Astrocyte (in vitro differentiated cells and primary cell): ENCODE data around the gene ZIC1. TPM values are rescaled to one million over a fixed set of nuclear protein-coding genes. Genes with fewer than 3 reads are reported as not detected.
A peak's percentile ranks its signal among the peaks of the same experiment; 100 is the strongest.

Experiments
- DNase-seq: peaks from one replicate; pipeline ENCODE4 v3.0.0-alpha.2; 2010; ENCODE audit warnings: low read depth
- FAIRE-seq: peaks from 2 replicates; lab custom pipeline; 2011; peaks lifted over from hg19 to GRCh38; lab: Jason Lieb, UNC
- H2AFZ ChIP-seq: 2 replicates; pipeline ENCODE4 v1.6.0; 2012; ENCODE audit warnings: low read depth, low read length, inconsistent platforms
- H3K27ac ChIP-seq: 2 replicates; pipeline ENCODE4 v1.5.1; 2011; ENCODE audit warnings: low read depth, low read length, inconsistent platforms
- H3K27me3 ChIP-seq: 2 replicates; pipeline ENCODE4 v1.6.0; 2011; ENCODE audit warnings: low read length, inconsistent platforms; ENCODE audit not compliant: insufficient read depth
- H3K36me3 ChIP-seq: 2 replicates; pipeline ENCODE4 v1.5.1; 2011; ENCODE audit warnings: low read length, inconsistent platforms; ENCODE audit not compliant: insufficient read depth
- H3K4me1 ChIP-seq: 2 replicates; pipeline ENCODE4 v1.5.1; 2011; ENCODE audit warnings: low read length, inconsistent platforms; ENCODE audit not compliant: insufficient read depth
- H3K4me2 ChIP-seq: 2 replicates; pipeline ENCODE4 v1.6.0; 2012; ENCODE audit warnings: low read length, inconsistent platforms
- H3K4me3 ChIP-seq: 2 replicates; pipeline ENCODE4 v1.5.1; 2011; ENCODE audit warnings: low read depth, mild to moderate bottlenecking, low read length, inconsistent platforms; ENCODE audit not compliant: insufficient read depth
- H3K79me2 ChIP-seq: 2 replicates; pipeline ENCODE4 v1.6.0; 2012; ENCODE audit warnings: mild to moderate bottlenecking, low read length, inconsistent platforms; ENCODE audit not compliant: insufficient read depth
- H3K9ac ChIP-seq: 2 replicates; pipeline ENCODE4 v1.6.0; 2012; ENCODE audit warnings: mild to moderate bottlenecking, low read length, inconsistent platforms
- H3K9me3 ChIP-seq: 2 replicates; pipeline ENCODE4 v1.5.1; 2012; ENCODE audit warnings: low read depth, mild to moderate bottlenecking, low read length, inconsistent platforms; ENCODE audit not compliant: insufficient read depth
- H4K20me1 ChIP-seq: 2 replicates; pipeline ENCODE4 v1.6.0; 2012; ENCODE audit warnings: low read length, inconsistent platforms; ENCODE audit not compliant: insufficient read depth
- H3K27ac Mint-ChIP-seq: one replicate; pipeline ENCODE4 v1.8.0; 2021; ENCODE audit warnings: mild to moderate bottlenecking, mixed read lengths; ENCODE audit not compliant: unreplicated experiment
- H3K27me3 Mint-ChIP-seq: one replicate; pipeline ENCODE4 v1.8.0; 2021; ENCODE audit warnings: low read depth, mixed read lengths; ENCODE audit not compliant: unreplicated experiment
- H3K36me3 Mint-ChIP-seq: one replicate; pipeline ENCODE4 v1.8.0; 2021; ENCODE audit warnings: low read depth, mixed read lengths; ENCODE audit not compliant: unreplicated experiment
- H3K4me1 Mint-ChIP-seq: one replicate; pipeline ENCODE4 v1.8.0; 2021; ENCODE audit warnings: low read depth, mixed read lengths; ENCODE audit not compliant: unreplicated experiment
- H3K4me3 Mint-ChIP-seq: one replicate; pipeline ENCODE4 v1.8.0; 2021; ENCODE audit warnings: mild to moderate bottlenecking, moderate library complexity, mixed read lengths; ENCODE audit not compliant: unreplicated experiment
- H3K9me3 Mint-ChIP-seq: one replicate; pipeline ENCODE4 v1.8.0; 2021; ENCODE audit warnings: mild to moderate bottlenecking, mixed read lengths; ENCODE audit not compliant: unreplicated experiment
- CTCF ChIP-seq: IDR thresholded peaks from 2 replicates; pipeline ENCODE4 v1.5.1; 2011; ENCODE audit warnings: low read depth, mild to moderate bottlenecking, inconsistent platforms, low read length, moderate library complexity; ENCODE audit not compliant: insufficient read depth
- EZH2 ChIP-seq: IDR thresholded peaks from 2 replicates; pipeline ENCODE4 v1.6.1; 2012; ENCODE audit warnings: mild to moderate bottlenecking, low read length, inconsistent platforms; ENCODE audit not compliant: insufficient read depth
- total RNA-seq: library from RNA; stranded (reverse); gene quantifications from 2 replicates; pipeline ENCODE4 v1.2.1, GENCODE V29; 2021

ZIC1 gene
- total RNA-seq, 1 donor from 2014 or later, result 0.30 TPM

GRCh38 chr3:147373301-147373700, 35.9 kb upstream of the ZIC1 start:
- Mint-ChIP-seq H3K36me3 (no peaks in the 10 kb centered on the region), H3K4me1 (no peaks in the 10 kb centered on the region), H3K4me3 (no peak overlapping the region), H3K27me3 (peaks cover 92% of the 10 kb centered on the region), H3K27ac (no peak overlapping the region), H3K9me3 (peaks cover 18% of the 10 kb centered on the region)
- Histone ChIP-seq H3K4me2 (no peak overlapping the region), H3K27me3 (peaks cover 73% of the 10 kb centered on the region), H3K27ac (no peak overlapping the region), H3K4me3 (no peak overlapping the region), H2AFZ (no peak overlapping the region), H3K4me1 (no peaks in the 10 kb centered on the region), H3K79me2 (no peaks in the 10 kb centered on the region), H3K9ac (no peak overlapping the region), H3K36me3 (no peaks in the 10 kb centered on the region), H3K9me3 (peaks cover 4% of the 10 kb centered on the region), H4K20me1 (no peaks in the 10 kb centered on the region)
- DNase-seq, result no peak
- no peak for FAIRE-seq
- TF ChIP-seq CTCF, result no peak
- TF ChIP-seq EZH2, result no peak

- H3K4me3 ChIP-seq, result no peak overlapping the region
Measured at GRCh38 chr3:147377412-147378367, 31.5 kb upstream of the ZIC1 start.

More at GRCh38 chr3:147377412-147378367, 31.5 kb upstream of the ZIC1 start:
- peak overlapping the region; percentile 62 for H3K27ac Mint-ChIP-seq
- H3K79me2 ChIP-seq, result no peaks in the 10 kb centered on the region
- DNase-seq (no peak), FAIRE-seq (no peak)
- H3K27me3 ChIP-seq, result peaks cover 69% of the 10 kb centered on the region
- H3K27me3 Mint-ChIP-seq, result peaks cover 95% of the 10 kb centered on the region
- no peaks in the 10 kb centered on the region for H3K4me1 Mint-ChIP-seq
- H3K4me3 Mint-ChIP-seq, result no peak overlapping the region
- no peak for TF ChIP-seq CTCF
- peak; percentile 55 for TF ChIP-seq EZH2
- no peaks in the 10 kb centered on the region for H3K4me1 ChIP-seq
- peaks cover 4% of the 10 kb centered on the region for H3K9me3 ChIP-seq
- H3K36me3 ChIP-seq, result no peaks in the 10 kb centered on the region
- H3K9ac ChIP-seq, result no peak overlapping the region
- peak overlapping the region; percentile 23 for H3K4me2 ChIP-seq
- no peak overlapping the region for H2AFZ ChIP-seq
- H3K36me3 Mint-ChIP-seq, result no peaks in the 10 kb centered on the region
- no peaks in the 10 kb centered on the region for H4K20me1 ChIP-seq
- peaks cover 15% of the 10 kb centered on the region for H3K9me3 Mint-ChIP-seq
- H3K27ac ChIP-seq, result no peak overlapping the region
